Measurements from ENCODE around the gene ANAPC5. TPM values are rescaled to one million over a fixed set of nuclear protein-coding genes. Genes with fewer than 3 reads are reported as not detected.

ANAPC5 gene
- total and polyA plus RNA-seq, 2 donors from 2014 or later, result 84.3 to 85.1 TPM

DNA sequence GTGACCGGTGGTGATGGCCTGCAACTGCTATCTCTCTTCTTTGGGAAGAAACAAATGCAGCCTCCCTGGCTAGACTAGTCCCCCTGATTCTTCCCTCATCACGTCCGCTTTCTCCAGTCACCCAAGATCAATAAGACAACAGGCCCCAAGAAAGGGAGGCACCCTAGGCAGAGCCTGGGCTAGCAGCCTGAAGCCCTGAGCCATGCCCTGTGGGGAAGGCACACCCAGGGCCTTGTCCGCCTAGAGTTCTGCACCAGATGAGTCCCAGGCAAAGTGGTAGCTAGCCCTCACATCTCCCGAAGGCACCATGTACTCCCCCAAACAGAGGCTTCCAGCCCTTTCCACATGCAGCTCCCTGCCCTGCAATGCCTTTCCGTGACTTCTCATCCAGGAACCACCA is 90.8 kb downstream of the ANAPC5 start:
- Histone ChIP-seq H3K4me3 (ENCODE audit: low read length in 3 of 3) (no peak overlapping the region), H3K27ac (ENCODE audit: low read depth in 2 of 2, low read length in 2 of 2) (no peak overlapping the region), H3K9me3 (ENCODE audit: control insufficient read depth in 2 of 3, insufficient read depth in 1 of 3, low read length in 3 of 3) (no peaks in the 10 kb centered on the region), H3K4me1 (ENCODE audit: control insufficient read depth in 2 of 3, insufficient read depth in 2 of 3, low read depth in 1 of 3, low read length in 3 of 3) (no peaks in the 10 kb centered on the region), H3K27me3 (ENCODE audit: control insufficient read depth, insufficient read depth, low read length) (no peaks in the 10 kb centered on the region), H3K9ac (ENCODE audit: low read length in 3 of 3) (no peak overlapping the region), H3K36me3 (ENCODE audit: control insufficient read depth in 2 of 3, insufficient read depth in 3 of 3, low read length in 3 of 3) (peaks cover 2 to 16% (median 13%) of the 10 kb centered on the region in 3 donors)
- intact Hi-C loops (cut with DNase I), result no loop called here
- DNase-seq, result peak in 1 of 5 donors; percentile 25
- no peak for FAIRE-seq
- TF ChIP-seq, protein P1, sequence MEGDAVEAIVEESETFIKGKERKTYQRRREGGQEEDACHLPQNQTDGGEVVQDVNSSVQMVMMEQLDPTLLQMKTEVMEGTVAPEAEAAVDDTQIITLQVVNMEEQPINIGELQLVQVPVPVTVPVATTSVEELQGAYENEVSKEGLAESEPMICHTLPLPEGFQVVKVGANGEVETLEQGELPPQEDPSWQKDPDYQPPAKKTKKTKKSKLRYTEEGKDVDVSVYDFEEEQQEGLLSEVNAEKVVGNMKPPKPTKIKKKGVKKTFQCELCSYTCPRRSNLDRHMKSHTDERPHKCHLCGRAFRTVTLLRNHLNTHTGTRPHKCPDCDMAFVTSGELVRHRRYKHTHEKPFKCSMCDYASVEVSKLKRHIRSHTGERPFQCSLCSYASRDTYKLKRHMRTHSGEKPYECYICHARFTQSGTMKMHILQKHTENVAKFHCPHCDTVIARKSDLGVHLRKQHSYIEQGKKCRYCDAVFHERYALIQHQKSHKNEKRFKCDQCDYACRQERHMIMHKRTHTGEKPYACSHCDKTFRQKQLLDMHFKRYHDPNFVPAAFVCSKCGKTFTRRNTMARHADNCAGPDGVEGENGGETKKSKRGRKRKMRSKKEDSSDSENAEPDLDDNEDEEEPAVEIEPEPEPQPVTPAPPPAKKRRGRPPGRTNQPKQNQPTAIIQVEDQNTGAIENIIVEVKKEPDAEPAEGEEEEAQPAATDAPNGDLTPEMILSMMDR (IDR thresholded peaks at IDR 0.05; ENCODE audit: borderline replicate concordance, extremely low read depth, insufficient read depth), result no peak

DNA sequence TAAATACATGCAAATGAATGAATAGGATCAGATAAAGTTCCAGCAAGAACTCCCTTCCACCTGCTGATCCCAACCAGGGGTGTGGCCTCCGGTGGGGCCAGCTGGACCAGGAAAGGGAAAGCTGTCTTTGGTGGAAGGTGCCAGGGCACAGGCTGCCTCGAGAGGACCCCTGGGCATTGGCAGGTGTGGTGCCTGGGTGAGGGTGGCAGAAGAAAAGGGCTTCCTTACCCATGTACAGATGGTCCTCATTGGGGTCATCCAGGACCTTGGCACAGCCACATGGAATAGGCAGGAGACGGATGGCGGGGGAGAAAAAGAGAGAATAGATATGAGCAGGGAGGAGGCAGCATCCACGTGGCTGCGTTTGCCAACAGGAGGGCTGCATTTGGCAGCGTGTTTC is 92.1 kb downstream of the ANAPC5 start:
- H3K4me3 ChIP-seq (ENCODE audit: low read length in 3 of 3), result no peak overlapping the region
- no peaks in the 10 kb centered on the region for H3K4me1 ChIP-seq (ENCODE audit: control insufficient read depth in 2 of 3, insufficient read depth in 2 of 3, low read depth in 1 of 3, low read length in 3 of 3)
- no peaks in the 10 kb centered on the region for H3K27me3 ChIP-seq (ENCODE audit: control insufficient read depth, insufficient read depth, low read length)
- TF ChIP-seq, protein P1 (IDR thresholded peaks at IDR 0.05; ENCODE audit: borderline replicate concordance, extremely low read depth, insufficient read depth), result no peak
- H3K9ac ChIP-seq (ENCODE audit: low read length in 3 of 3), result no peak overlapping the region
- intact Hi-C loops (cut with DNase I), result no loop called here
- H3K9me3 ChIP-seq (ENCODE audit: control insufficient read depth in 2 of 3, insufficient read depth in 1 of 3, low read length in 3 of 3), result no peaks in the 10 kb centered on the region
- FAIRE-seq, result no peak
- H3K27ac ChIP-seq (ENCODE audit: low read depth in 2 of 2, low read length in 2 of 2), result no peak overlapping the region
- peaks cover 2 to 19% (median 14%) of the 10 kb centered on the region in 3 donors for H3K36me3 ChIP-seq (ENCODE audit: control insufficient read depth in 2 of 3, insufficient read depth in 3 of 3, low read length in 3 of 3)
- DNase-seq, result peak in 1 of 5 donors; percentile 44

DNA sequence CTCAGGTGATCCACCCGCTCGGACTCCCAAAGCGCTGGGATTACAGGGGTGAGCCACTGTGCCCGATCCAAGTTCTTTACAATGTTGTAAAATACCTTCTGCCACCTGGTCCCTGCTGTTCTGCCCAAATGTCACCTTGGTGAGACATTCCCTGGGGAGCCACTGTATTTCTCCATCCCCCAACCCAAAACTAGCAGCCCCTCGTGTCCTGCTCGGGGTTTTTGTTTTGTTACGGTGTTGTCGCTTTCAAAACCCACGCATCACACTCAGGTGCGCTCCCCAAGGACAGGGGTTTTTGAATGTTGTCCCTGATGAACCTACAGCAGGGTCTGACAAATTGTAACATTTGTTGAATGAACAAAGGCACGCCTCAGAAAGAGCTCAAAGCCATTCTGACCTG is 93.1 kb downstream of the ANAPC5 start:
- intact Hi-C loops (cut with DNase I), result no loop called here
- H3K4me3 ChIP-seq (ENCODE audit: low read length in 3 of 3), result no peak overlapping the region
- FAIRE-seq, result no peak
- TF ChIP-seq, protein P1 (IDR thresholded peaks at IDR 0.05; ENCODE audit: borderline replicate concordance, extremely low read depth, insufficient read depth), result no peak
- H3K4me1 ChIP-seq (ENCODE audit: control insufficient read depth in 2 of 3, insufficient read depth in 2 of 3, low read depth in 1 of 3, low read length in 3 of 3), result no peaks in the 10 kb centered on the region
- H3K27ac ChIP-seq (ENCODE audit: low read depth in 2 of 2, low read length in 2 of 2), result no peak overlapping the region
- DNase-seq, result peak in 1 of 5 donors; percentile 10
- H3K9ac ChIP-seq (ENCODE audit: low read length in 3 of 3), result no peak overlapping the region
- no peaks in the 10 kb centered on the region for H3K27me3 ChIP-seq (ENCODE audit: control insufficient read depth, insufficient read depth, low read length)
- H3K9me3 ChIP-seq (ENCODE audit: control insufficient read depth in 2 of 3, insufficient read depth in 1 of 3, low read length in 3 of 3), result no peaks in the 10 kb centered on the region
- peaks cover 4 to 20% (median 17%) of the 10 kb centered on the region in 3 donors for H3K36me3 ChIP-seq (ENCODE audit: control insufficient read depth in 2 of 3, insufficient read depth in 3 of 3, low read length in 3 of 3)

Other genes with a start within 250 kb of the ANAPC5 start
- 3.5 TPM for gene P2RX7, start 219.5 kb downstream of the ANAPC5 start, total RNA-seq
- 0.45 TPM for gene P2RX7, start 219.5 kb downstream of the ANAPC5 start, polyA plus RNA-seq (ENCODE audit: insufficient read depth, low read depth, low replicate concordance)
- gene P2RX4, start 142.3 kb downstream of the ANAPC5 start, total RNA-seq, result 36.2 TPM
- gene P2RX4, start 142.3 kb downstream of the ANAPC5 start, polyA plus RNA-seq (ENCODE audit: insufficient read depth, low read depth, low replicate concordance), result 28.8 TPM
- gene CAMKK2, start 55.7 kb downstream of the ANAPC5 start, total RNA-seq, result 35.6 TPM
- gene CAMKK2, start 55.7 kb downstream of the ANAPC5 start, polyA plus RNA-seq (ENCODE audit: insufficient read depth, low read depth, low replicate concordance), result 16.3 TPM
- gene RNF34, start 47.7 kb upstream of the ANAPC5 start, total RNA-seq, result 48.1 TPM
- 18.8 TPM for gene RNF34, start 47.7 kb upstream of the ANAPC5 start, polyA plus RNA-seq (ENCODE audit: insufficient read depth, low read depth, low replicate concordance)
- gene KDM2B, start 228.6 kb upstream of the ANAPC5 start, total RNA-seq, result 19.7 TPM
- 6.2 TPM for gene KDM2B, start 228.6 kb upstream of the ANAPC5 start, polyA plus RNA-seq (ENCODE audit: insufficient read depth, low read depth, low replicate concordance)

Data from kidney (tissue), 14 donors.